ENCODE results near the gene ARPC3.
"Not testable (repeated sequence)": the region's sequence is repeated elsewhere in the genome, so short reads cannot be mapped to it uniquely, and the experiment has no call there.

Gene ARPC3

GRCh38 chr12:110449799-110450497, at the start of gene ARPC3:
ARPC3 (minus strand) TSS chr12:110450337; CDS start chr12:110450260, 77 bp downstream.
- H3K27ac Mint-ChIP-seq: peak within 1 kb of the TSS; percentile 99
- DNase-seq: peak; percentile 98
- H3K4me3 Mint-ChIP-seq: peak within 1 kb of the TSS; percentile 99
- H3K27me3 Mint-ChIP-seq: no peaks in the 10 kb centered on the region
- no peaks in the 10 kb centered on the region for H3K9me3 Mint-ChIP-seq
- peaks cover 51% of the 10 kb centered on the region for H3K4me1 Mint-ChIP-seq
- peaks cover 38% of the 10 kb centered on the region for H3K36me3 Mint-ChIP-seq
- CTCF ChIA-PET: interaction anchor here (0.5 to 4.2 kb wide), 24 partner anchors 9 to 438 kb away, joined by 3 to 50 read pairs (median 4); partner anchors contain the start of genes ATP2A2, FAM216A, GPN3 and TCTN1

- Mint-ChIP-seq H3K27ac (peak overlapping the region; percentile 2), H3K27me3 (peaks cover 5% of the 10 kb centered on the region), H3K4me3 (peak overlapping the region; percentile 33), H3K9me3 (peaks cover 4% of the 10 kb centered on the region), H3K4me1 (peaks cover 44% of the 10 kb centered on the region), H3K36me3 (peaks cover 45% of the 10 kb centered on the region)
- CTCF ChIA-PET: interaction anchor here (1.0 to 5.0 kb wide), 4 partner anchors 9 to 104 kb away, joined by 3 to 22 read pairs (median 6); partner anchors contain the start of genes ARPC3, FAM216A and GPN3
- no peak for DNase-seq
Measured at GRCh38 chr12:110498984-110499706, 49.0 kb upstream of the ARPC3 start.

- H3K27me3 Mint-ChIP-seq: no peaks in the 10 kb centered on the region
- DNase-seq: no peak
- peaks cover 18% of the 10 kb centered on the region for H3K36me3 Mint-ChIP-seq
- peaks cover 9% of the 10 kb centered on the region for H3K4me1 Mint-ChIP-seq
- CTCF ChIA-PET: interaction anchor here (1.3 kb wide), 1 partner anchor 126 kb away, joined by 3 read pairs; no protein-coding TSS in a partner anchor
- H3K4me3 Mint-ChIP-seq: no peak overlapping the region
- no peaks in the 10 kb centered on the region for H3K9me3 Mint-ChIP-seq
- H3K27ac Mint-ChIP-seq: no peak overlapping the region
Measured at GRCh38 chr12:110475426-110475825, 25.3 kb upstream of the ARPC3 start.

- peak; percentile 97 for DNase-seq
- Mint-ChIP-seq H3K27ac (peak within 1 kb of the TSS; percentile 99), H3K27me3 (no peaks in the 10 kb centered on the region), H3K9me3 (no peaks in the 10 kb centered on the region), H3K4me1 (peaks cover 45% of the 10 kb centered on the region), H3K4me3 (peak within 1 kb of the TSS; percentile 98), H3K36me3 (peaks cover 15% of the 10 kb centered on the region)
- CTCF ChIA-PET: interaction anchor here (0.8 to 3.9 kb wide), 20 partner anchors 10 to 137 kb away, joined by 3 to 41 read pairs (median 6); partner anchors contain the start of genes ARPC3, RAD9B and VPS29
Measured at GRCh38 chr12:110468214-110469048, 18.3 kb upstream of the ARPC3 start, which contains the start of the genes FAM216A and GPN3. FAM216A (plus strand) TSS chr12:110468845; CDS start chr12:110468876, 31 bp downstream. GPN3 (minus strand) TSS chr12:110468257; CDS start chr12:110468203, 54 bp downstream.

- H3K36me3 Mint-ChIP-seq: peaks cover 17% of the 10 kb centered on the region
- peak overlapping the region; percentile 99 for H3K27ac Mint-ChIP-seq
- H3K4me1 Mint-ChIP-seq: peaks cover 45% of the 10 kb centered on the region
- CTCF ChIA-PET: interaction anchor here (1.0 to 3.9 kb wide), 11 partner anchors 9 to 134 kb away, joined by 3 to 41 read pairs (median 7); partner anchors contain the start of genes ARPC3, RAD9B and VPS29
- no peak for DNase-seq
- H3K9me3 Mint-ChIP-seq: no peaks in the 10 kb centered on the region
- H3K4me3 Mint-ChIP-seq: peak overlapping the region; percentile 98
- H3K27me3 Mint-ChIP-seq: no peaks in the 10 kb centered on the region
Measured at GRCh38 chr12:110467847-110468213, 17.7 kb upstream of the ARPC3 start.

- no peak for DNase-seq
- peak overlapping the region; percentile 98 for H3K4me3 Mint-ChIP-seq
- H3K27me3 Mint-ChIP-seq: no peaks in the 10 kb centered on the region
- H3K9me3 Mint-ChIP-seq: no peaks in the 10 kb centered on the region
- CTCF ChIA-PET: interaction anchor here (3.9 kb wide), 1 partner anchor 17 kb away, joined by 30 read pairs; the partner anchor contains the start of gene ARPC3
- no peak overlapping the region for H3K27ac Mint-ChIP-seq
- H3K4me1 Mint-ChIP-seq: peaks cover 48% of the 10 kb centered on the region
- peaks cover 17% of the 10 kb centered on the region for H3K36me3 Mint-ChIP-seq
Measured at GRCh38 chr12:110466791-110467190, 16.7 kb upstream of the ARPC3 start.

- peaks cover 45% of the 10 kb centered on the region for H3K4me1 Mint-ChIP-seq
- H3K27ac Mint-ChIP-seq, H3K27me3 Mint-ChIP-seq, H3K9me3 Mint-ChIP-seq, DNase-seq, H3K4me3 Mint-ChIP-seq: not testable (repeated sequence)
- CTCF ChIA-PET: interaction anchor here (3.9 kb wide), 1 partner anchor 16 kb away, joined by 30 read pairs; the partner anchor contains the start of gene ARPC3
- H3K36me3 Mint-ChIP-seq: peaks cover 15% of the 10 kb centered on the region
Measured at GRCh38 chr12:110465765-110466164, 15.6 kb upstream of the ARPC3 start.

GRCh38 chr12:110465024-110465423, 14.9 kb upstream of the ARPC3 start:
- peaks cover 37% of the 10 kb centered on the region for H3K4me1 Mint-ChIP-seq
- no peak overlapping the region for H3K4me3 Mint-ChIP-seq
- peaks cover 20% of the 10 kb centered on the region for H3K36me3 Mint-ChIP-seq
- no peak overlapping the region for H3K27ac Mint-ChIP-seq
- H3K27me3 Mint-ChIP-seq: no peaks in the 10 kb centered on the region
- CTCF ChIA-PET: interaction anchor here (1.9 kb wide), 1 partner anchor 16 kb away, joined by 6 read pairs; the partner anchor contains the start of gene ARPC3
- no peaks in the 10 kb centered on the region for H3K9me3 Mint-ChIP-seq
- no peak for DNase-seq

- H3K27ac Mint-ChIP-seq, H3K27me3 Mint-ChIP-seq, DNase-seq, H3K9me3 Mint-ChIP-seq, H3K4me1 Mint-ChIP-seq, CTCF ChIA-PET, H3K4me3 Mint-ChIP-seq: not testable (repeated sequence)
- H3K36me3 Mint-ChIP-seq: peaks cover 26% of the 10 kb centered on the region
Measured at GRCh38 chr12:110461189-110461588, 11.1 kb upstream of the ARPC3 start.

GRCh38 chr12:110458756-110459155, 8.6 kb upstream of the ARPC3 start:
- Mint-ChIP-seq H3K9me3 (no peaks in the 10 kb centered on the region), H3K27me3 (no peaks in the 10 kb centered on the region), H3K4me1 (peaks cover 6% of the 10 kb centered on the region), H3K36me3 (peaks cover 31% of the 10 kb centered on the region), H3K4me3 (no peak overlapping the region), H3K27ac (no peak overlapping the region)
- CTCF ChIA-PET: interaction anchor here (1.0 to 1.4 kb wide), 5 partner anchors 9 to 429 kb away, joined by 3 to 6 read pairs (median 4); partner anchors contain the start of genes FAM216A and GPN3
- DNase-seq: no peak

- no peaks in the 10 kb centered on the region for H3K9me3 Mint-ChIP-seq
- H3K4me1 Mint-ChIP-seq: peaks cover 29% of the 10 kb centered on the region
- no peak overlapping the region for H3K27ac Mint-ChIP-seq
Measured at GRCh38 chr12:110453569-110454296, 3.6 kb upstream of the ARPC3 start.

GRCh38 chr12:110451263-110451662, 1.1 kb upstream of the ARPC3 start:
- H3K36me3 Mint-ChIP-seq: peaks cover 39% of the 10 kb centered on the region
- H3K9me3 Mint-ChIP-seq: no peaks in the 10 kb centered on the region
- CTCF ChIA-PET: interaction anchor here (3.1 to 4.2 kb wide), 3 partner anchors 17 to 154 kb away, joined by 30 to 50 read pairs (median 31); partner anchors contain the start of genes FAM216A and GPN3
- H3K27me3 Mint-ChIP-seq: no peaks in the 10 kb centered on the region
- H3K4me3 Mint-ChIP-seq: peak overlapping the region; percentile 99
- peak overlapping the region; percentile 99 for H3K27ac Mint-ChIP-seq
- peaks cover 45% of the 10 kb centered on the region for H3K4me1 Mint-ChIP-seq
- no peak for DNase-seq

More at GRCh38 chr12:110453569-110454296, 3.6 kb upstream of the ARPC3 start:
- no peak for DNase-seq
- no peak overlapping the region for H3K4me3 Mint-ChIP-seq
- H3K27me3 Mint-ChIP-seq: no peaks in the 10 kb centered on the region
- peaks cover 32% of the 10 kb centered on the region for H3K36me3 Mint-ChIP-seq
- CTCF ChIA-PET: interaction anchor here (0.9 kb wide), 1 partner anchor 149 kb away, joined by 3 read pairs; no protein-coding TSS in a partner anchor

All from activated naive CD4-positive, alpha-beta T cell treated with anti-CD3 and anti-CD28 coated beads, Interleukin-2, amount 10 ng/mL, durations not matched to agents 7 days and 5 days (primary cell).